Adrenal gland (tissue), 12 donors: ENCODE results near the gene FOCAD. TPM values are rescaled to one million over a fixed set of nuclear protein-coding genes. Genes with fewer than 3 reads are reported as not detected.

Experiments
- DNase-seq, 7 donors: peaks; one replicate each; pipeline ENCODE4 v3.0.0-alpha.2; 2019 to 2020
- H3K27ac ChIP-seq, 5 donors: fragments of 200-600 bp; sonication (generic) in 4 of 5; 1 replicate in 3 of 5; 2 replicates in 2 of 5; pipeline versions ENCODE4 v1.5.1 to v1.8.0; 2016 to 2020; ENCODE audit warnings: mild to moderate bottlenecking in 1 of 5
- H3K27me3 ChIP-seq: fragments of 200-600 bp; 2 replicates; pipeline ENCODE4 v1.8.0; 2021
- H3K36me3 ChIP-seq, 2 donors: fragments of 200-600 bp; replicated peaks in 1 of 2; 1 replicate in 1 of 2; 2 replicates in 1 of 2; pipeline versions ENCODE4 v1.5.1 to v1.8.0; 2018 to 2022
- H3K4me1 ChIP-seq, 2 donors: fragments of 200-600 bp; replicated peaks in 1 of 2; 1 replicate in 1 of 2; 2 replicates in 1 of 2; pipeline versions ENCODE4 v1.5.1 to v1.8.0; 2018 to 2021
- H3K4me3 ChIP-seq, 4 donors: fragments of 200-600 bp; sonication (generic) in 3 of 4; one replicate each; pipeline ENCODE4 v1.5.1; 2016 to 2018
- H3K9me3 ChIP-seq, 3 donors: fragments of 200-600 bp; sonication (generic) in 1 of 3; replicated peaks in 1 of 3; 1 replicate in 2 of 3; 2 replicates in 1 of 3; pipeline versions ENCODE4 v1.5.1 to v1.8.0; 2016 to 2021
- CTCF ChIP-seq, 6 experiments: fragments of 450-650 bp in 4 of 6; fragments of 200-600 bp in 2 of 6; sonication (generic) in 1 of 6; IDR thresholded peaks; 1 replicate in 5 of 6; 2 replicates in 1 of 6; pipeline versions ENCODE4 v1.5.1 to v1.8.0; 2016 to 2021; ENCODE audit warnings: antibody characterized with exemption in 6 of 6, mild to moderate bottlenecking in 2 of 6, moderate library complexity in 1 of 6
- POLR2A ChIP-seq, 2 donors: fragments of 450-650 bp; IDR thresholded peaks; one replicate each; pipeline ENCODE4 v1.6.1; 2017; ENCODE audit warnings: antibody characterized with exemption in 2 of 2, mild to moderate bottlenecking in 2 of 2, moderate library complexity in 1 of 2
- WGBS, 4 donors: extraction: QIAGEN DNeasy Blood & Tissue Kit in 2 of 4; methylation state at CpG; one replicate each; pipeline versions ENCODE4 v1.1.5 to v1.1.7; 2013 to 2017; 5-methylcytosine and 5-hydroxymethylcytosine counted together
- intact Hi-C, 2 donors: fragments of 100-400 bp; cut with DNase I; formaldehyde crosslinking; loops; one replicate each; pipeline versions ENCODE4 v1.14.1 to v1.15.0; 2022 to 2023
- polyA plus RNA-seq, 3 donors: library from polyadenylated mRNA; stranded (reverse); fragments of 200-250 nt in 2 of 3; fragments of 350-450 nt in 1 of 3; fragmentation: Illumina TruSeq in 1 of 3; extraction: RNeasy Lipid Tissue Mini Kit (QIAGEN cat#74804) in 1 of 3; gene quantifications; one replicate each; pipeline ENCODE4 v1.2.3, GENCODE V29; 2013 to 2014
- total RNA-seq, 9 donors: library from RNA; depleted of rRNA in 4 of 9; stranded (reverse); fragments of >200 nt in 4 of 9; fragments of 120-200 nt in 1 of 9; fragmentation: NEBNext Ultra II Directional in 1 of 9; extraction: Animal tissue kit (Norgen Biotek cat#: 25700) in 1 of 9; gene quantifications; one replicate each; pipeline versions ENCODE4 v1.1.0 to v1.2.4, GENCODE V29; 2013 to 2023
- donor health status: healthy with polysubstance abuse.
- donor health status: Bipolar disorder and iron deficiency.
- donor health status: DM: yes; HTN: yes; CAD: no.
- donor health status: DM: no; HTN: no; CAD: no.
- donor health status: DM: no; HTN: no; CAD: no.
- donor health status: DM: yes; HTN: yes; CAD: no.

The FOCAD gene
- total and polyA plus RNA-seq, 12 donors = 20.5 to 134 (median 59.7) TPM

GRCh38 chr9:20994486-20994885 is 310.4 kb downstream of the FOCAD start:
- Histone ChIP-seq H3K4me1 (peaks cover 8 to 10% of the 10 kb centered on the region in 2 donors), H3K36me3 (peaks cover 0 to 6% of the 10 kb centered on the region in 2 donors), H3K4me3 (no peak overlapping the region), H3K27ac (no peak overlapping the region), H3K9me3 (no peaks in the 10 kb centered on the region), H3K27me3 (no peaks in the 10 kb centered on the region)
- intact Hi-C loops = no loop called here
- WGBS, 4 donors = 83 to 86% (median 84%) methylated on average over 3 of the region's 3 CpGs
- TF ChIP-seq POLR2A (IDR thresholded peaks at IDR 0.05) (no peak), CTCF (IDR thresholded peaks at IDR 0.05) (no peak)
- DNase-seq = no peak

GRCh38 chr9:20995616-20996015 is 311.6 kb downstream of the FOCAD start:
- Histone ChIP-seq H3K9me3 (no peaks in the 10 kb centered on the region), H3K27ac (no peak overlapping the region), H3K36me3 (no peaks in the 10 kb centered on the region), H3K4me1 (no peaks in the 10 kb centered on the region), H3K4me3 (no peak overlapping the region), H3K27me3 (no peaks in the 10 kb centered on the region)
- intact Hi-C loops = no loop called here
- TF ChIP-seq CTCF (IDR thresholded peaks at IDR 0.05) = no peak
- no peak for TF ChIP-seq POLR2A (IDR thresholded peaks at IDR 0.05)
- no peak for DNase-seq
- 81 to 86% (median 82%) methylated on average over 2 of the region's 2 CpGs for WGBS, 4 donors

GRCh38 chr9:20996809-20997208 is 312.8 kb downstream of the FOCAD start:
- 94 to 100% (median 96%) methylated on average over 2 of the region's 2 CpGs for WGBS, 4 donors
- Histone ChIP-seq H3K36me3 (no peaks in the 10 kb centered on the region), H3K4me3 (no peak overlapping the region), H3K27me3 (no peaks in the 10 kb centered on the region), H3K27ac (no peak overlapping the region), H3K4me1 (no peaks in the 10 kb centered on the region), H3K9me3 (no peaks in the 10 kb centered on the region)
- no peak for TF ChIP-seq CTCF (IDR thresholded peaks at IDR 0.05)
- DNase-seq = no peak
- intact Hi-C loops = no loop called here

GRCh38 chr9:20997503-20998076 is 313.5 kb downstream of the FOCAD start:
- Histone ChIP-seq H3K27me3 (no peaks in the 10 kb centered on the region), H3K36me3 (no peaks in the 10 kb centered on the region), H3K27ac (no peak overlapping the region), H3K9me3 (no peaks in the 10 kb centered on the region), H3K4me3 (no peak overlapping the region), H3K4me1 (no peaks in the 10 kb centered on the region)
- no peak for TF ChIP-seq POLR2A (IDR thresholded peaks at IDR 0.05)
- TF ChIP-seq CTCF (IDR thresholded peaks at IDR 0.05) = no peak
- intact Hi-C loops = no loop called here
- 86 to 94% (median 87%) methylated on average over 2 of the region's 2 CpGs for WGBS, 4 donors
- DNase-seq = no peak
